Measurements from ENCODE around the gene ALK.

GRCh38 chr2:29880084-29880483 is 41.3 kb downstream of the ALK start:
- no peak for TF ChIP-seq CTCF (IDR thresholded peaks at IDR 0.05)
- no peak for TF ChIP-seq POLR2A (IDR thresholded peaks at IDR 0.05)
